Fibroblast of skin of right quadriceps (primary cell): Measurements from ENCODE around the gene AGRN.
A peak's percentile ranks its signal among the peaks of the same experiment; 100 is the strongest.
"Not testable (repeated sequence)": the region's sequence is repeated elsewhere in the genome, so short reads cannot be mapped to it uniquely, and the experiment has no call there.

Experiments
- DNase-seq: peaks from one replicate; pipeline ENCODE4 v3.0.0-alpha.2; 2013

The AGRN gene

DNA sequence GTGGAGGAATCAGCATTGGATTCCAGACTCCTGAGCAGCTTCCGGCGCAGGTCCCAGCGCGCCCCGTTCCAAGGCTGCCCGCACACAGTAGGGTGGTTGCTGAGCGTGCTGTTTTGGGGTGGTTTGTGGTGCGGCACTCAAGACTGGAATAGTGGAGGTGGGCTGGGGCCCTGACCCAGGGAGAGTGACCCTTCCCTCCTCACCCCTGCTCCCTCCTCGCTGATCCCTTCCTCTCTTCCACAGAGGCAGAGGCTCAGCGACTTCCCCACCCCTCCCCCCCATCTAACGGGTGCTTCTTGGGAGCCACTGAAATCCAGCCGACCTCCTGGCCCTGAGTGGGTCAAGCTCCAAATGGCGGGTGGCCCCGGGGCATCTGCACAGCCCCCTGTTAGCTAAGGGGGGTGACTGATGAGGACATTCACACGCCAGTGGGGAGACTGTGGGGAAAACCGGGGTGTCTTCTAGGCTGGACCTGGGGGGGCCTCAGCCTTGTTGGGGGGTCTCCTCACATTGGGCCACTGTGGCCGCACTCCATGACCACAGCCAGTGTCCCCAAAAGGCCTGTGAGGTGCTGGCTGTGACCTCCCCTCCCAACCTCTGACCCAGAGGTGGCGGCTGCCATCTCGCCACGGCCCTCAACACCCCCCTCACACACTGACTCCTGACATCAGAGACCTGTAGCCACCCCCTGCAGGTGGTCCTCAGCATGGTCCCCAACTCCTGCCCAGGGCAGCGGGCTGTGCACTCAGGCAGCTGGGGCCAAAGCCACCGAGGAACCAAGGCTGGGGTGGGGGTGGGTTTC lies 16.1 kb upstream of the AGRN start:
- no peak for DNase-seq

DNA sequence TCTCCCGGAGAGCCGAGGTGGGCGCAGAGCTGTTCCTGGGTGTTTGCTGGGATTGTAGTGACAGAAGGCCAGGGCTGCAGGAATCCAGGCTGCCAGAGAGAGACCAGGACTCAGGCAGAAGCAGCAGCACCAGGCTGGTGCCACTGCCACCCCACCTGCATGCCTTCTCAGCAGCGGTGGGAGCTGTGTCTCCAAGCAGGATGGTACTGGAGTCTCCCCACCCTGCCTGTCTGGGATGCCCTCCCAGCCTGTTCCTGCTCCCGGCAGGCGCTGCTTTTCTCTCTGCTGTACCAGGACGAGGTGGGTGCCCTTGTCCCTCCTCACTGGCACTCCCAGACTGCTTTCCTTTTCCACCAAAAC lies 15.5 kb upstream of the AGRN start:
- no peak for DNase-seq

DNA sequence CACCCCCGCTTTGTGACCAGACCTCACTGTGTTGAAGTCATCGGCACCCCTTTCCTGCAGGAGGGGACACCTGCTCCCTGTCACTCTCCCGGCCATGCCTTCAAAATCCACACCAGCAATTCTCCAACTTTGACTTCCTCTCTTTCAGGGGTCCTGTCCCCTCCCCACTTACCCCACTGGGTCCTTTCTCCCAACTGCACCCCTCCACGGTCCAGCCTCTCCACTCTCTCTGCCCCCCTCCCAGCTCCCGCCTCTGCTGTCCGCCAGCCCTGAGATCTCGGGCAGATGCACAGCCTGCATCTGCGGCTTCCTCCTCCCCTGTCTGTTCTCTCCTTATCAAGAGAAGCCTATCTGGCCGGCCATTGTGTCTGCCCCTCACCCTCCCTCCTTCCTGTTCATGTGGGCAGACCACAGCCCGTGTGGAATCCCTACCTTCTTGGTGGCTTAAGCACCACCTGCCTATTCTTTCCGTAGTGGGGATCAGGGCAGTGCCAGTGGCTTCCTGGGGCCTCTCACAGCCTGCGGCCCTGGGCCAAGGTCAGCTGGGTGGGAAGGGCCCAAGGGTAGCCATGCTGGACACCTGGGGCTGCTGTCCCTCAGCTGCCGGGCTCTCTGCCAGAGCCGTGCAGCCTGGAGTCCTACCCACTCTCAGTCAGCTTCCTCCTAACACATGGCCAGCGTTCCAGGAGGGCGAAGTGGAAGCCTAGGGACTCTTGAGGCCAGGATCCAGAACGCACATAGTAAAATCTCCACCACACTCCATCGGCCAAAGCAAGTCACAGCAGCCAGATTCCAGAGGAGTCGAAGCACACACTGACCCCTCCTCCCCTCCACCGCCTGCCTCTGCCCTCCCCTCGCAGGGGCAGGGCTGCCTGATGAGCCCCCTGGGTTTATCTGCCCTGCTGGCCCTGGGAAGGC lies 14.9 kb upstream of the AGRN start:
- DNase-seq: peak; percentile 33

DNA sequence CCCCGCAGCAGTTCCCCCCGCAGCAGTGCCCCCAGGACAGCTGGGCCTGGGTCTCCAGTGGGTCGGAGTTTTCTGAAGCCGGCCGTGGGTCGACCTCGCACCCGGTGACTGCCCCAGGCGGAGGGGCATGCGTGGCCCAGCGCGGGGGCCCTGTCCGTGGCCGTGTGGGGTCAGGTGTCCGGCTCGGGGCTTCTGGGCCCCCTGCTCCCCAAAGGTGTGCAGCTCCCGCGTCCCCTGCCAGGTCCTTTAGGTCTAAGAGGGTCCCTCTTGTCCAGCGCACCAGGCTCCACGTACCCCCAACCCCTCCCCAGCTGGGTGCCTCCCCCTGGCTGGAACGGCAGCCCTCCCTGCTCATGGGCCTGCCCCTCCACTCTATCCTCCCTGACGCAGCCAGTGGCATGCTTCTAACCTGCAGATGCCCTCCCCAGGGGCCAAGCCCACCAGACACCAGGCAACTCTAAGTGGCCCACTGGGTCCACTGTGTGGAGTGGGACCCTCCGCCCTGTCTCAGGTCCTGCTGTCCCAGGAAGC lies 14.1 kb upstream of the AGRN start:
- no peak for DNase-seq

DNA sequence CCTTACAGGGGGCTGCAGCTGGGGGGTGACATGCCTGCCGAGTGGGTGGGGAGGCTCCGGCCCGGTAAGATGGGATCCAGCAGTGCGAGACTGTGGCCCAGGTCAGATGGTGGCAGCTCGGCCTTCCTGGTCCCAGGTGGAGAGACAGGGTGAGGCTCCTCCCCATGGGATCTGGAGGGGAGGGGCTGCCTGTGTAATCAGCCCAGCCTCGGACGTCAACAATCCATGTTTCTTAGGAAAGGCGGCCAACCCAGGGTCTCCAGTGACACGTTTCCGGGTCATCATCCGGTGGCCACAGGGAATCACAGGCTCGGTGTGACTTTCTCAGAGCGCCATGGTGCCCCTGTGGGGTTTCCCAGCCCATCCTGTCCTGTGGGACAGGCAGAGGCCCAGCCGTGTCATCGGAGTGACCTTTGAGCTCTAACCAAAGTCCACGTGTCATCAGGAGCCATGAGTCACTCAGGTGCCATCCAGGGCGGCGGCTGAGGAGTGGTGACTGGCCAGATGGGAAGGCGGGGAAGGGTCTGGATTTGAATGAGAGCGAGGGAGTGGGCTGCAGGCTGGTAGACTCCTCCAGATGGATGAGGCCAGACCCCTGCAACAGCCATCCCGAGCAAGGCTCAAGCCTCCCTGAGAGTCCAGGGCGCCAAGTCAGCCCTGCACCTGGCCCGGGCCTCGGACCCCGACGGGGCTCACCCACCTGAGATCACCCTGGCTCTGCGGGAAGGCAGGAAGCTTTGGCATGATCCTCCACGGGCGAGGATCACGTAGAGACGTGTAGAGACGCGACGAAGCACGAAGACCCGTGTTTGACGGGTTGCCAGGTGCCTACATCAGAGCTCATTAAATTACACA lies 13.4 kb upstream of the AGRN start:
- DNase-seq: no peak

DNA sequence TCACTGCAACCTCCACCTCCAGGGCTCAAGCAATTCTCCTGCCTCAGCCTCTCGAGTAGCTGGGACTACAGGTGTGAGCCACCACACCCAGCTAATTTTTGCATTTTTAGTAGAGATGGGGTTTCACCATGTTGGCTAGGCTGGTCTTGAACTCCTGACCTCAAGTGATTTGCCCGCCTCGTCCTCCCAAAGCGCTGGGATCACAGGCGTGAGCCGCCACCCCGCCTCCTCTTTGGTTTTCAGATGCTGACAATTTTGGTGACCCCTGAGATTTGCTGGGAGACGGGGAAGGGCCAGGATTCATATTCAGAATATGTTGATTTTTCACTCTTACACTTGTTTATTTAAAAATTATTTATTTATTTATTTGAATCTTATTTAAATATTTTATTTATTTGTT lies 9.8 kb upstream of the AGRN start:
- not testable (repeated sequence) for DNase-seq

DNA sequence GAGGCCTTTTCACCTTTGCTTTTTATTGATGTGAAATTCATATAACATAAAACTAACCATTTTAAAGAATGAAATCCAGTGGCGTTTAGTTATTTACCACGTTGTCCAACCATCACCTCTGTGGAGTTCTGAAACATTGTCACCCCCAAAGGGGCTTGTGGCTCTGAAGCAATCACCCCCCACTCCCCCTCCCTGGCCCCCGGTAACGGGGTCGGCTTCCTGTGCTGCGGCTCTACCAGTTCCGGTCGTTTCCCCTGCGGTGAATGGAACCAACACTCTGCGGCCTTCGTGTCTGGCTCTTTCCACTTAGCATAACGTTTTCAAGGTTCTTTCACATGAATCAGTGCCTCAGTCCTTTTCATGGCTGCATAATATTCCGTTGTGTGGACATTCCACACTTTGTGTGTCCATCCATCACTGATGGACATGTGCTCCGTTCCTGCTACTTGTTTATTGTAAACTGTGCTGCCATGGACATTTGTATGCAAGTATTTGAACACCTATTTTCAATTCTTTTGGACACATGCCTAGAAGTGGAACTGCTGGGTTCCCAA lies 8.4 kb upstream of the AGRN start:
- DNase-seq: no peak

DNA sequence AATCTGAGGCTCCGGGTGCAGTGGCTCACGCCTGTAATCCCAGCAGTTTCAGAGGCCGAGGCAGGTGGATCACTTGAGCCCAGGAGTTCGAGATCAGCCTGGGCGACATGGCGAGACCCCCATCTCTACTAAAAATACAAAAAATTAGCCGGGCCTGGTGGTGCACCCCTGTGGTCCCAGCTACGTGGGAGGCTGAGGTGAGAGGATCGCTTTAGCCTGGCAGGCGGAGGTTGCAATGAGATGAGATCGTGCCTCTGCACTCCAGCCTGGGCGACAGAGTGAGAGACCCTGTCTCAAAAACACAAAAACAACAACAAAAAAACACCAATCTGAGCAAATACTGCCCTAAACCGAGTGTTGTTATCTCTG lies 7.2 kb upstream of the AGRN start:
- not testable (repeated sequence) for DNase-seq

DNA sequence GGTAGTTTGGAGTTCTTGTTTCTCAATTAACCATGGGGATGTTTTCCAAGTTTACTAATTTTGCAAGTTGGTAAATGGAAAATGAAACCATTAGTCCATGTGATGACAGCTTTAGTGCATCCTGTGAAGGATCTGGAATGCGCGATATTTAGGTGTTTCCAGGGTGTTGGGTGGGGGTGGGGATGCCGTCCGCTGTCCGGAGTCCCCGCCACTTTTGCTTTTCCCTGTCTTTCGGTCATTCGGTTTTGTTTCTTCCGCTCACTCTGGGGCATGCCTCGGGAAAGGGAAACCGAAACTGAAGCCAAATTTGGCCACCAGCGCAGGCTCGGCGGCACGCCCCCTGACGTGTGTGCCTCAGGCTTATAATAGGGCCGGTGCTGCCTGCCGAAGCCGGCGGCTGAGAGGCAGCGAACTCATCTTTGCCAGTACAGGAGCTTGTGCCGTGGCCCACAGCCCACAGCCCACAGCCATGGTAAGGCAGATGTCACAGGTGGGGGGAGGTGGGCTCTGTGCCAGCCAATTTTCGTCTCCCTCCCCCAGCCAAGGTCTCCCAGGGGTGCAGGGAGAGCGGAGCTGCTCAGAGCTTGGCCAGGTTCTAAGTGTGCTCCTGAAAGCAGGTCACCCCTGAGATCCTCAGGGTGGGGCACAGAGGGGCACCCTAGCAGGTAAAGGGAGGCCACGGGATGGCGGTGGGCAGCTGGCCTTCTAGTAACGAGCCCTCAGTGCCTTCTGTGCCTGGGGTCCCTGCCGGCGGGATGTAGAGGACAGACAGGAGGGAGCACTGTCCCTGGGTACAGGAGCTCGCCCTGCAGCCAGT lies 6.6 kb upstream of the AGRN start, which contains the start of gene ISG15:
TSS of gene ISG15 (plus strand) at position 393 of the 817 bp plus-strand sequence. CDS start at position 470, 77 bp downstream.
- peak; percentile 82 for DNase-seq

DNA sequence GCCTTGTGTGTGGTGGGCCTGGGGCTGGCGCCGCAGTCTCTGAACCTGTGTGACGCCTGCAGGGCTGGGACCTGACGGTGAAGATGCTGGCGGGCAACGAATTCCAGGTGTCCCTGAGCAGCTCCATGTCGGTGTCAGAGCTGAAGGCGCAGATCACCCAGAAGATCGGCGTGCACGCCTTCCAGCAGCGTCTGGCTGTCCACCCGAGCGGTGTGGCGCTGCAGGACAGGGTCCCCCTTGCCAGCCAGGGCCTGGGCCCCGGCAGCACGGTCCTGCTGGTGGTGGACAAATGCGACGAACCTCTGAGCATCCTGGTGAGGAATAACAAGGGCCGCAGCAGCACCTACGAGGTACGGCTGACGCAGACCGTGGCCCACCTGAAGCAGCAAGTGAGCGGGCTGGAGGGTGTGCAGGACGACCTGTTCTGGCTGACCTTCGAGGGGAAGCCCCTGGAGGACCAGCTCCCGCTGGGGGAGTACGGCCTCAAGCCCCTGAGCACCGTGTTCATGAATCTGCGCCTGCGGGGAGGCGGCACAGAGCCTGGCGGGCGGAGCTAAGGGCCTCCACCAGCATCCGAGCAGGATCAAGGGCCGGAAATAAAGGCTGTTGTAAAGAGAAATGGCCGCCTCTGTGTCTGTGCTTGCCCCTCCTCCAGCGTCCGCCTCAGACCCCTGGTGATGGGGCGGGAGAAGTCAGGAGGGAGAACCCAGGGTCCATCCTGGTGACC lies 5.8 kb upstream of the AGRN start:
- DNase-seq: peak; percentile 52

DNA sequence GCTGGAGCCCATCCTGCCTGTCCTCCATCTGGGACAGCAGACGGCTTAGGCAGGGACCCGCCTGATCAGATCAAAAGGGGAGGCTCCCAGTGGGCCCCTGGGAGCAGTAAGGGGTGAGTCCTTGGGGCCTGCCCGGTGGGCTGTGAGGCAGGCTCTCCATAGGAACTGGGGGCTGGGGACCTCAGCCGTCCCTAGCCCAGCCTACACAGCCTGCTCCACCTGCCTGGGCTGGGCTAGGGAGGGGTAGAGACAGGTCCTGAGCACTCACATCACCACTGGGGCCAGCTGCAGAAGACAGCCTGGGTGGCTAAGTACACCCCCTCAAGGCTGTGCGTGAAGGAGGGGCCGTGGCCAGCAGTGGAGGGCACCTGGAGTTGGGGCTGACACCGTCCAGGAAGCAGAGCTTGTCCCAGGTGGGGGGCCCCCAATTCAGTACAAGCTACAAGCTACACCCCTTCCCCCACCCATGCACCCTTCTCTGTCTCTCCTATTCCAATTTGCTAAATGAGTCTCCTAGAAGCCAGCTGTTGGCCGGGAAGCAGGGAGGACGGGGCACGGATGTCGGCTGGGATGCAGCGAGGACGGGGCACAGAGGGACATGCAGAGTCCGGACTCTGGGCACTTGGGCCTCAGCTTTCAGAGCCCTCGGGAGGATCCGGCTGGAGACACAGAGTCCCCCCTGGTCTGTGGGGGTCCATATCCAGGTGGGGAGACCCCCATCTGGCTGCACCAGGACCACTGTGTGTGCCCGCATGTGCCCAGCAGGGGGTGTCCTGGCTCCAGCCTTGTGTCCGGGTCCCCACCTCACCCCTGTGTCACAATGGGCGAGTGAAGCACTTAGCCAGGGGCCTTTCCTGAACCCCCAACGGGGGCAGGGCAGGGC lies 4.9 kb upstream of the AGRN start:
- DNase-seq: no peak

DNA sequence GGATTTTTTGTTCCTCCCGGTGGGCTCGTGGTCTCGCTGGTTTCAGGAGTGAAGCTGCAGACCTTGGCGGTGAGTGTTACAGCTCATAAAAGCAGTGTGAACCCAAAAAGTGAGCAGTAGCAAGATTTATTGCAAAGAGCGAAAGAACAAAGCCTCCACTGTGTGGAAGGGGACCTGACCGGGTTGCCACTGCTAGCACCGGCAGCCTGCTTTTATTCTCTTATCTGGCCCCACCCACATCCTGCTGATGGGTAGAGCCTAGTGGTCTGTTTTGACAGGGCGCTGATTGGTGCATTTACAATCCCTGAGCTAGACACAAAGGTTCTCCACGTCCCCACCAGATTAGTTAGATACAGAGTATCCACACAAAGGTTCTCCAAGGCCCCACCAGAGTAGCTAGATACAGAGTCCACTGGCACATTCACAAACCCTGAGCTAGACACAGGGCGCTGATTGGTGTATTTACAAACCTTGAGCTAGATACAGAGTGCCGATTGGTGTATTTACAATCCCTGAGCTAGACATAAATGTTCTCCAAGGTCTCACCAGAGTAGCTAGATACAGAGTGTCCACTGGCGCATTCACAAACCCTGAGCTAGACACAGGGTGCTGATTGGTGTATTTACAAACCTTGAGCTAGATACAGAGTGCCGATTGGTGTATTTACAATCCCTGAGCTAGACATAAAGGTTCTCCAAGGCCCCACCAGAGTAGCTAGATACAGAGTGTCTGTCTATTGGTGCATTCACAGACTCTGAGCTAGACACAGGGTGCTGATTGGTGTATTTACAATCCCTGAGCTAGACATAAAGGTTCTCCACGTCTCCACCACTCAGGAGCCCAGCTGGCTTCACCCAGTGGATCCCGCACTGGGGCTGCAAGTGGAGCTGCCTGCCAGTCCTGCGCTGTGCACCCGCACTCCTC lies 2.3 kb upstream of the AGRN start:
- not testable (repeated sequence) for DNase-seq

DNA sequence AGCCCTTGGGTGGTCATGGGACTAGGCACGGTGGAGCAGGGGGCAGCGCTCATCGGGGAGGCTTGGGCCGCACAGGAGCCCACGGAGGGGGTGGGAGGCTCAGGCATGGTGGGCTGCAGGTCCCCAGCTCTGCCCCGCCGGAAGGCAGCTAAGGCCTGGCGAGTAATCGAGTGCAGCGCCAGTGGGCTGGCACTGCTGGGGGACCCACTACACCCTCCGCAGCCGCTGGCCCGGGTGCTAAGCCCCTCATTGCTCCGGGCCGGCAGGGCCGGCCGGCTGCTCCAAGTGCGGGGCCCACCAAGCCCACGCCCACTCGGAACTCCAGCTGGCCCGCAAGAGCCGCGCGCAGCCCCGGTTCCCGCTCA lies 1.6 kb upstream of the AGRN start:
- not testable (repeated sequence) for DNase-seq

DNA sequence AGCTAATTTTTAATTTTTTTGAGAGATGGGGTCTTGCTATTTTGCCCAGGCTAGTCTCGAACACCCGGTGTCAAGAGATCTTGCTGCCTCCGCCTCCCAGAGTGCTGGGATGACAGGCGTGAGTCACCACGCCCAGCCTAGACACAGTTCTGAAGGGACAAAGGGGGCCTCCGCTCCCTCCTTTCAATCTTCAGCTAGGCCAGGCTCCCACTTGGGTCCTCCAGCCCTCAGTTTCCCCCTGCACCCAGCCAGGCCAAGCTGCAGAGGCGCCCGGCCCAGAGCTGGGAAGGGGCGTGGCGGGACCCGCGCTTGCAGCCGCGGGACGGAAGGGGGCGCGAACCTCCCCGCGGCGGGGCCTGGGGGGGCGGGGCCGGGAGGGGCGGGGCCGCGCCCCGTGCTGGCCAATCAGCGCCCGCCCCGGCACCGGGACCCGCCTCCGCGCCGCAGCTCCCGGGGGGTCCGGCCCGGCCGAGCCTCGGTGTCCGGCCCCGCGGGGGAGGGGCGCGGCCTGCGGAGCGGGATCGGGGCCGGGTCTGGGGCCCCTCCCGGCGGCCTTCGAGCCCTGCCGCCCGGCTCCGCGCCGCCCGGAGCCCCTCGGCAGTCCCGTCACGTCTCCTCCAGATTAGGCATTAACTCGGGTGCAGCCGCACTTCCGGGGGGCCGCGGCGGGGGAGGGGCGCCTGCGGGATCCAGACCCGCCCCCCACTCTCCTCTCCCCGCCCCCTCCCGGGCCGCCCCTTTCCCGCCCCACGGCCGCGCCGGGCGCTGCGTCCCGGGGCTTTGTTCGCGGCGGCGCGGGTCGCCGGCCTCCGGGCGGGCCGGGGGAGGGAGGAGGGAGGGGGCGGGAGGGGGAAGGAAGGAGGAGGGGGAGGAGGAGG lies 559 bp upstream of the AGRN start:
- DNase-seq: peak; percentile 86

DNA sequence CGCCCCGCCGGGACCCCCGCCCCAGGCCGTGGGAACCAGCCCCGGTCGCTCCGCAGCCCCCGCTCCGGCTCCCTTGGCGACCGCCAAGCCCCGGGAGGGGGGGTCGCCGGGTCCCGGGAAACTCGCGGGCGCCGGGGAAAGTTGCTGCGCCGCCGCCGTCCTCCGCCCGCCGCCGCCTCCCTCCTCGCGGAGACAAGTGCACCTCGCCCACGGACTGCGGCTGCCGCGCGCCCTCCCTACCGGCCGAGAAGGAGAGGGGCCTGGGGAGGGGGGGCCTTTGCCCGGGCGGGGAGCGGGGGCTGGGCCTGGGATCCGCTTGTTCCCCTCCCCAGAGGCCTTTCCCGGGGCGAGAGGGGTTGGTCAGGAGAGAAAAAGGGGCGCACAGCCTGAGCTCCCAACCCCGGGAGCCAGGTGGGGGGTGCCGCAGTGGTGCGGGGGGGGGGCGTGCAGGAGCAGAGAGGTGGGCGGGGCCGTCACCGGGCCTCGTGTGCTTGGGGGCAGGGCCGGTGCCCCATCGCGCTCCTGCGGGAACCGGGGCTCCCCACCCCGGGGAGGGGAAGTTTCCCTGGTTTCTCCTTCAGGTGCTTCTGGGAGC lies 592 bp downstream of the AGRN start:
- DNase-seq: no peak

DNA sequence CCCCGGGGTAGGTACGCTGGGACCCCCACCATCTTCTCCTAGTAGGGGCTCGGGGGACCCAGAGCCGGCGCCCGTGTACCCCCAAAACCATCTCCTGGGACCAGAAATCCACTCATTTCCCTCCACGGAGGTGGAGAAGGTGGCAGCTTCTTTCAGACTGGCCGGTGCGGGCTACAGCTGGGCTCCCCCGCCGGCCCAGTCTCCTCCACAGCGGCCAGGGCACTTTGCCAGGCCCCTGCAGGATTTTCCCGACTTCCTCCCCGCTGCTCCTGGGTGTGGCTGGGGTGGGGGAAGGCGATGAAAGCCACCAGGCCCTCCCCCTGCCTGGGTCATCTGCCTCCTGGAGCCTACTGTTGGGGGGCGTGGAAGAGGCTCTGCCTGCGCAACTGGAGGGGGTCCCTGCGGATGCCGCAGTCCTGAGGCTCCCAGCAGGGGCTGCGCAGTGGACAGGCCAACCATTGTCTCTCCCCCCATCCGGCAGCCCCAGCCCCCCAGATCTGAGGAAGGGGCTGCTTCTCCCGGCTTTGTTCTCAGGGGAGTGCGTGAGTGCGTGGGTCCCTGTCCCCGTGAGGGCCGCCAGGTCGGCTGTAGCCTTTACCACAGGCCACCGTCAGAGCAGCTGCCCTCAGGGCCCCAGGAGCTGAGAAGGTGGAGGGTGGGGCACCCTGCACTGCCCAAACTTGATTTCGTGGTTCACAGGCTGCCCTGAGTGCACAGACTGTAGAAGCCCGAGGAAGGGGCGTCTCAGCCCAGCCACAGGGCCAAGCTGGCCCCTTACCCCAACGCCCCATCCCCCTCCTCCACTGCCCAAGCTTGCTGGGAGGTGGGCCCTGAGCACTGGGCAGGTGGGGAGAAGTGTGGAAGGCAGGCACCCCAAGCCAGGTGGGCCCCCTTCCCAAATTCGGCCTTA lies 1.3 kb downstream of the AGRN start:
- DNase-seq: peak; percentile 83
